Ishikawa (cell line): ENCODE measurements around the gene GALNT13.

Experiments used
- CEBPB ChIP-seq: IDR thresholded peaks from 2 replicates; pipeline ENCODE4 v1.6.1; 2012
- CREB1 ChIP-seq: IDR thresholded peaks from 2 replicates; pipeline ENCODE4 v1.6.1; 2012; ENCODE audit warnings: low read depth
- EGR1 ChIP-seq: IDR thresholded peaks from 2 replicates; pipeline ENCODE4 v1.6.1; 2012
- EP300 ChIP-seq: IDR thresholded peaks from 2 replicates; pipeline ENCODE4 v1.6.1; 2012; ENCODE audit warnings: borderline replicate concordance
- FOXM1 ChIP-seq: IDR thresholded peaks from 2 replicates; pipeline ENCODE4 v1.6.1; 2012; ENCODE audit warnings: low read depth, borderline replicate concordance
- MAX ChIP-seq: IDR thresholded peaks from 2 replicates; pipeline ENCODE4 v1.6.1; 2012
- NFIC ChIP-seq: IDR thresholded peaks from 2 replicates; pipeline ENCODE4 v1.6.1; 2012
- RAD21 ChIP-seq: IDR thresholded peaks from 2 replicates; pipeline ENCODE4 v1.6.1; 2012; ENCODE audit warnings: low read depth
- TAF1 ChIP-seq: IDR thresholded peaks from 2 replicates; pipeline ENCODE4 v1.6.1; 2012; ENCODE audit warnings: low read depth, mild to moderate bottlenecking
- TCF12 ChIP-seq: IDR thresholded peaks from 2 replicates; pipeline ENCODE4 v1.6.1; 2012; ENCODE audit warnings: low read depth
- TEAD4 ChIP-seq: IDR thresholded peaks from 2 replicates; pipeline ENCODE4 v1.6.1; 2012
- YY1 ChIP-seq: IDR thresholded peaks from 2 replicates; pipeline ENCODE4 v1.6.1; 2012; ENCODE audit warnings: low read depth
- ZBTB7A ChIP-seq: IDR thresholded peaks from 2 replicates; pipeline ENCODE4 v1.6.1; 2012; ENCODE audit warnings: low read depth
- TF ChIP-seq, protein P1 (sequence below): IDR thresholded peaks from 2 replicates; pipeline ENCODE4 v1.6.1; 2012
- TF ChIP-seq, protein P2 (sequence below): IDR thresholded peaks from 2 replicates; pipeline ENCODE4 v1.6.1; 2012; ENCODE audit warnings: low read depth, mild to moderate bottlenecking

The GALNT13 gene

DNA sequence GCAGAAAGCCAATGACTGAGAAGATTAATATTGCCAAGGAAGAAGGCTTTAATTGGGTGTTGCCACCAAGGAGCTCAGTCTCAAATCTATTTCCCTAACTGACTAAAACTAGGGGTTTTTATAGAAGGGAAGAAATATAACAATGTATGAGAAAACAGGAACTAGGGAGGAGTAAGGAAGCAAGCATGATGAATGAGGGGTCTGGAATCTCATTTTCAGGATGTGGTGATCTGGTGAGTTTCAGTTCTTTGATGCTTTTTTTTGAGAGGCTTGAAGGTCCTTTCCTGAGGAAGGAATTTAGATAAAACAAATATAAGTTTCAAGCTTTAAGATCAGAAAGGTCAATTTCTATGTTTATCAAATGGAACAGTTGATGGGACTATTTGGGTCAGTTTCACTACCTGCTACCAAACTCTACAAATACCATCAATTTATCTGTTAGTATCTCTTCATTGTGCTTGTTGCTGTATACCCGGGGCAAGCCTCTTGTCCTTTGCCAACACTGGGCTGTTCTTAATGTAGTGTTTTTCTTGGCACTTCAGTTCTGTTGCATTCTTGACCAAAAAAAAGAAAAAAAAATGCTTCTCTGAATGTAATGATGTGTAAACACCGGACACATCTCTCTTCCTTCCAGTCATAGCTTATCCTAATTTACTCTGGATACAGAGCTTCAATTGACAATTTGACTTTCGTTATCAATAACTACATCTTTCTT, 357.0 kb downstream of the GALNT13 start:
- TF ChIP-seq TAF1 (no peak), FOXM1 (no peak), EP300 (no peak), EGR1 (no peak), ZBTB7A (no peak), CREB1 (no peak), CEBPB (no peak), TEAD4 (no peak), RAD21 (no peak), YY1 (no peak), MAX (no peak), TCF12 (no peak), NFIC (no peak)
- TF ChIP-seq, protein P1, sequence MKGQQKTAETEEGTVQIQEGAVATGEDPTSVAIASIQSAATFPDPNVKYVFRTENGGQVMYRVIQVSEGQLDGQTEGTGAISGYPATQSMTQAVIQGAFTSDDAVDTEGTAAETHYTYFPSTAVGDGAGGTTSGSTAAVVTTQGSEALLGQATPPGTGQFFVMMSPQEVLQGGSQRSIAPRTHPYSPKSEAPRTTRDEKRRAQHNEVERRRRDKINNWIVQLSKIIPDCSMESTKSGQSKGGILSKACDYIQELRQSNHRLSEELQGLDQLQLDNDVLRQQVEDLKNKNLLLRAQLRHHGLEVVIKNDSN, result no peak
- TF ChIP-seq, protein P2, sequence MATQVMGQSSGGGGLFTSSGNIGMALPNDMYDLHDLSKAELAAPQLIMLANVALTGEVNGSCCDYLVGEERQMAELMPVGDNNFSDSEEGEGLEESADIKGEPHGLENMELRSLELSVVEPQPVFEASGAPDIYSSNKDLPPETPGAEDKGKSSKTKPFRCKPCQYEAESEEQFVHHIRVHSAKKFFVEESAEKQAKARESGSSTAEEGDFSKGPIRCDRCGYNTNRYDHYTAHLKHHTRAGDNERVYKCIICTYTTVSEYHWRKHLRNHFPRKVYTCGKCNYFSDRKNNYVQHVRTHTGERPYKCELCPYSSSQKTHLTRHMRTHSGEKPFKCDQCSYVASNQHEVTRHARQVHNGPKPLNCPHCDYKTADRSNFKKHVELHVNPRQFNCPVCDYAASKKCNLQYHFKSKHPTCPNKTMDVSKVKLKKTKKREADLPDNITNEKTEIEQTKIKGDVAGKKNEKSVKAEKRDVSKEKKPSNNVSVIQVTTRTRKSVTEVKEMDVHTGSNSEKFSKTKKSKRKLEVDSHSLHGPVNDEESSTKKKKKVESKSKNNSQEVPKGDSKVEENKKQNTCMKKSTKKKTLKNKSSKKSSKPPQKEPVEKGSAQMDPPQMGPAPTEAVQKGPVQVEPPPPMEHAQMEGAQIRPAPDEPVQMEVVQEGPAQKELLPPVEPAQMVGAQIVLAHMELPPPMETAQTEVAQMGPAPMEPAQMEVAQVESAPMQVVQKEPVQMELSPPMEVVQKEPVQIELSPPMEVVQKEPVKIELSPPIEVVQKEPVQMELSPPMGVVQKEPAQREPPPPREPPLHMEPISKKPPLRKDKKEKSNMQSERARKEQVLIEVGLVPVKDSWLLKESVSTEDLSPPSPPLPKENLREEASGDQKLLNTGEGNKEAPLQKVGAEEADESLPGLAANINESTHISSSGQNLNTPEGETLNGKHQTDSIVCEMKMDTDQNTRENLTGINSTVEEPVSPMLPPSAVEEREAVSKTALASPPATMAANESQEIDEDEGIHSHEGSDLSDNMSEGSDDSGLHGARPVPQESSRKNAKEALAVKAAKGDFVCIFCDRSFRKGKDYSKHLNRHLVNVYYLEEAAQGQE, result no peak

DNA sequence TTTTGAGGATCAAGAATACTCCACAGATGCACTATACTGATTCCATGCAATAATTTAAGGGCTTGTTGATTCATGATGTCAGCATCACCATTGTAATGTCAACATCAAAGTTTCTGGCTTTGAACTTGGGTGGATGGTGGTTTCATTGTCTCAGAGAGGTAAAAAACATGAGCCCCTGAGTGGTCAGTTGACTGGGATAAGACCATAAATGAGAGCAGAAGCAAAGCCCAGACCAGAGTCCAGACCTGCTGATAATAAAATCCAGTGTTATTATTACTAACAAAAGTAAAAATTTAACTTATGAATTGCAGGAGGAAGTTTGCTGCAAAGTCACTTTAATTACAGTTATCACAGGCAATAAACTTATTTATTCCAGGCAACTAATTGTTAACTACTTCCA, 358.2 kb downstream of the GALNT13 start:
- no peak for TF ChIP-seq MAX
- no peak for TF ChIP-seq CEBPB
- TF ChIP-seq, protein P2, result no peak
- TF ChIP-seq, protein P1, result no peak
- TF ChIP-seq YY1, result no peak
- TF ChIP-seq EP300, result no peak

DNA sequence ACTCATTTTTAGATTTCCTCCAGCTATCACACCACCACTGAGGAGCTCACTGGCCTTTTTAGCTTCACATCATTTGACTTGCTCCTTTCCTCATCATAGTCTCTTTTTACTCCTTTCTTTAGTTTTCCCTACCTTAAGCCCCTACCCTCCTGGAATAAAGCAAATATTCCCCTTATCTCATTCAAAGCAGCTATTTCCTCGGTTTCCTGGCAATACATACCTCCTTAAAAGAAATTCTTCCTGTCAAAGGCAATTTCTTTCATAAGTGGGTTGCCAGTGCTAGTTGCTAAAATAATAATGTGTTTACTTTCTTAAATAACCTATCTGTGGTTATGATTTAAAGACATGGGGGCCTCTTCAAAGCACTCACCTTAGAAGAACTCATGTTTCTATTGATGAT, 359.3 kb downstream of the GALNT13 start:
- TF ChIP-seq TEAD4 (no peak), CREB1 (no peak), FOXM1 (no peak), MAX (no peak), EGR1 (no peak), YY1 (no peak), RAD21 (no peak), TCF12 (no peak)
- TF ChIP-seq, protein P1, result no peak
- TF ChIP-seq, protein P2, result no peak

- no peak for TF ChIP-seq YY1
- TF ChIP-seq TEAD4, result no peak
- no peak for TF ChIP-seq TCF12
- TF ChIP-seq, protein P2, result no peak
Observed at GRCh38 chr2:154233231-154233630, 361.5 kb downstream of the GALNT13 start.
